AG09319 (cell line): ENCODE results near the gene NHEJ1.

Source experiments
- DNase-seq: peaks from one replicate; pipeline ENCODE4 v3.0.0-alpha.2; 2010; ENCODE audit warnings: low read depth; ENCODE audit errors: extremely low read depth
- CTCF ChIP-seq: IDR thresholded peaks from 2 replicates; pipeline ENCODE4 v1.5.1; 2011; ENCODE audit warnings: low read depth, mild to moderate bottlenecking, inconsistent platforms, low read length, moderate library complexity

Gene NHEJ1

GRCh38 chr2:219089330-219089729 lies 71.3 kb downstream of the NHEJ1 start:
- TF ChIP-seq CTCF, result no peak

GRCh38 chr2:219087848-219088247 lies 72.8 kb downstream of the NHEJ1 start:
- no peak for TF ChIP-seq CTCF
- DNase-seq, result no peak

More at GRCh38 chr2:219089330-219089729, 71.3 kb downstream of the NHEJ1 start:
- no peak for DNase-seq

DNA sequence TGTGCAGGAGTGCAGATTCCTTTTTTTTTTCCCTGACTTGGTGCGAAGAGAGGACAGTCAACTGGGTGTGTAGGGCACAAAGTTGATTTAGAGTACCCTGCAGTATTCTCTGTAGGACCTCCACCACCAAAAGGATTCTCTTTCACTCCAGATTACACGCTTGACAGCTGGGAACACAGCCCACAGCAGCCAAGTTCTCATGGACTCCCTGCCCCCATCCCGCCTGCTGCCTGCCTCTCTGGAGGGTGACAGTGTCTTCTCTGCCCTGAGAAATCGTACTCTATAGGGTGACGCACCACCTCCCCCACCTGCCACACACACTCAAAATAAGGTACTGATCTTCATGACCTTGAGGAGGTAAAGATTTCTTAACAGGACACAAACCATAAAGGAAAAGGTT lies 73.3 kb downstream of the NHEJ1 start:
- TF ChIP-seq CTCF, result no peak
- DNase-seq, result no peak

DNA sequence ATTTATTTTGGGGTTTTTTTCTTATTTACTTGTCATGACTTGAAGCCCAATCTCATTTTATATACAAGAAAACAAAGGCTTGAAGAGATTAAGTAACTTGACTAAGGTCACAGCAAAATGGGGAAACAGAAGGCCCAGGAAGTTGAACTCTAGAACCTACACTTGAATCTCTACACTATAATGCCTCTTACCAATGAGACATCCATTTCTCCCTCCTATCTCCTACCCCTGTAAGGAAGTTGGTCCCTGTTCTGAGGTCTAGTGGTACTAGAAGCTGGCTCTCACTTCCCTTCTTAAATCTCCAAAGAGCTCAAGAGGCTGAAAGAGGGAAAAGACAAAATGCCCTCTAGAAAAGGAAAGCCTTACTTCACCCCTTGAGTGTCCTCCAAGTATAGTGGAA lies 74.4 kb downstream of the NHEJ1 start:
- no peak for DNase-seq
- TF ChIP-seq CTCF, result no peak

DNA sequence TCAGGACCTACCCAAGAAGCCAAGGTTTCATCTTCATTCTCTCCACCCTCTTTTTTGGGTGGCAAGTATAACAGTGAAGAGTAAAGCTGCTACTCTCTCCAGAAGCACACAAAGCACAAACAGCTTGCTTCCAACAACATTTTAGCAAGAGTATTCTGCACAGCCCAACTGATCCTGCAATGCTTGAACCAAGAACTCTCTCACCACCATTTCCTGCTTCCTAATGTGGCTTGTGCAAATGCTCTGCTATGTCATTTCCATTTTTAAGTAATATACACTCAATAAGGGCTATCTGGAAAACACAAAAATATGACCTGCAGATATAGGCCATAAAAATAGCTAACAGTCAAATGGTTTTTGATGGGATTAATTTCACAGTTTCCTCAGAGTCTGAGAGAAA lies 75.8 kb downstream of the NHEJ1 start:
- DNase-seq, result no peak
- no peak for TF ChIP-seq CTCF

DNA sequence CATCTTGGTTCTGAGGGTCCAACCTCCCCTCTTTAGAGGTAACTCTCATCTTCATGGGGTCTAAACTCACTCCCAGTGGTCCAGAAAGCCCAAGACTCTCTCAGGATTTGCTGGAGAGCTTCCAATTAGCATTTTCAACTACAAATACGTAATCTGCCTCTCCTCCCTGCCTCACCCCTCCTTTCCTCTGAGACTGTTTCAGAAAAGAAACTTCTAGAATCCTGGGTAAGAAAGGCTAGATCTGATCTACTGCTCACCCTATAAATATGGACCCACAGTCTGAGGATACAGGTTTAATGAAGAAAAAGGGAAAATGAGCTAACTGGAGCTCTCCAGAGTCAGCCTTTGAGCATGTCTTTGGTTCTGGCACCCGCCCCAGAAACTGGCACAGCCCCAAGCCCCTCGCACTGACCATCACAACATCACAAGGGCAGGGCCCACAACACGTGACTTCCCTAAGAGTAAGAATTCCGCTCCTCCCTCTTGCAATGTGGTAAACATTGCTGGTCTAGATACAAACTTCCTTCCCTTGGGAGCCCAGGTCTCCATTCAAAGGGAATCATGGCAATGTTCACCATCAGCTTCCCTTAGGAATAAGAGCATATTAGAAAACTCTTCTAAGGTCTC lies 78.2 kb downstream of the NHEJ1 start:
- TF ChIP-seq CTCF, result no peak
- no peak for DNase-seq

DNA sequence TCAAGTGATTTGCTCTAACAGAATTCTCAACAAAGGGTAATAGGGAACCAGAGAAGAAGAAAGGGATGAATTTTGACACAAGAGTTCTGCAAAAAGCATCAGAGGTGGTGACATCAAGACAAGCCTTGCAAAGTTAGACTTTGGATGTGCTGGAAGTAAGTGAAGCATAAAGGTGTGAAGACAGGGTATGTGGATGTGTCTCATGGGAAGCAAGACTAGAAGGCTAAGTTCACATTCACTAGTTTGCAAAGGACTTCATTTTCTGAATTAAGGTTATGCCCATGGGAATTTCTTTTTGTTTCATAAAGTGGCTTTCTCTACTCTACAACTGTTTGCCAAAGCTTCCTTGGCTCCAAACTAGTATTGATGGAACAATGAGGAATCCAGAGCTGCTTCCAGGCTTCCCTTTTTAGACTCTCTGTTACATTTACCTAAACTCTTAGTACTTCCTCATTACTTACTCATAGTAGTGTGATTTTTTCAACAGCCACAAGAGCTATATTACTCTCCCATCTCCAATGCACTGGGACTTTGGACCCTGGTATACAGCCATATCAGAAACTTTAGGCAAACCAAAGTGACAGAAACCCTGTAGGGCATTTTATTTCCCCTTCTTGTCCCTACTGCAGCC lies 78.8 kb downstream of the NHEJ1 start:
- no peak for DNase-seq
- TF ChIP-seq CTCF, result no peak
